GM12891 (cell line): ENCODE measurements around the gene FAM168A.

Experiments used
- PAX5 ChIP-seq: IDR thresholded peaks from 2 replicates; pipeline ENCODE4 v1.6.1; 2011; ENCODE audit warnings: low read length, moderate library complexity, mild to moderate bottlenecking; ENCODE audit not compliant: insufficient read depth, severe bottlenecking
- POLR2A ChIP-seq: IDR thresholded peaks from 2 replicates; pipeline ENCODE4 v1.6.1; 2011; ENCODE audit warnings: low read depth, low read length, control low read depth
- POLR2AphosphoS5 ChIP-seq: IDR thresholded peaks from 2 replicates; pipeline ENCODE4 v1.6.1; 2011; ENCODE audit warnings: low read depth, low read length, control low read depth
- SPI1 ChIP-seq: IDR thresholded peaks from 2 replicates; pipeline ENCODE4 v1.6.1; 2011; ENCODE audit warnings: low read depth, low read length, control low read depth
- TAF1 ChIP-seq: IDR thresholded peaks from 2 replicates; pipeline ENCODE4 v1.6.1; 2011; ENCODE audit warnings: low read depth, low read length, control low read depth

GRCh38 chr11:73389134-73389525 lies 208.8 kb downstream of the FAM168A start:
- TF ChIP-seq POLR2AphosphoS5 (no peak), TAF1 (no peak), POLR2A (no peak; the same call in 1 of the 2 replicates), PAX5 (no peak), SPI1 (no peak)
